Panc1 (cell line): ENCODE data around the gene SLC35A3.

Source experiments
- POLR2AphosphoS5 ChIP-seq: IDR thresholded peaks from 2 replicates; pipeline ENCODE4 v1.6.1; 2012; ENCODE audit warnings: mild to moderate bottlenecking, low read depth, low read length, moderate library complexity
- SIN3A ChIP-seq: IDR thresholded peaks from 2 replicates; pipeline ENCODE4 v1.6.1; 2012; ENCODE audit warnings: low read depth, mild to moderate bottlenecking, low read length, moderate library complexity, borderline replicate concordance; ENCODE audit not compliant: insufficient read depth

- peak; percentile 91 for TF ChIP-seq POLR2AphosphoS5
- no peak; the same call in 1 of the 2 replicates for TF ChIP-seq SIN3A
Observed at GRCh38 chr1:100037927-100038659, 68.3 kb downstream of the SLC35A3 start.
